HG03108 (cell line): ENCODE data around the gene FAM98C.

Source experiments
- ATAC-seq: cut with Tn5 transposase; IDR thresholded peaks from one replicate; pipeline ENCODE4 v1.9.1; 2021; ENCODE audit warnings: moderate library complexity; ENCODE audit not compliant: unreplicated experiment

The FAM98C gene

GRCh38 chr19:38452430-38453366, 49.8 kb downstream of the FAM98C start:
- ATAC-seq, result no peak

GRCh38 chr19:38453596-38453995, 50.7 kb downstream of the FAM98C start:
- no peak for ATAC-seq

GRCh38 chr19:38455031-38455430, 52.1 kb downstream of the FAM98C start:
- no peak for ATAC-seq

- ATAC-seq, result no peak
Measured at GRCh38 chr19:38457202-38457601, 54.3 kb downstream of the FAM98C start.

GRCh38 chr19:38457690-38458405, 55.0 kb downstream of the FAM98C start:
- no peak for ATAC-seq
